ENCODE measurements around the gene PLA2G2E. TPM values are rescaled to one million over a fixed set of nuclear protein-coding genes. Genes with fewer than 3 reads are reported as not detected.

Gene PLA2G2E
- polyA plus RNA-seq (2012; rRNA removed) = not detected in 2 replicates
- polyA plus RNA-seq (2012; cell fraction: cytosol; rRNA removed) = not detected in 2 replicates
- polyA plus RNA-seq (2012; cell fraction: nucleus; rRNA removed) = not detected in 2 replicates

GRCh38 chr1:19923137-19923952 is at the start of gene PLA2G2E:
Gene PLA2G2E (minus strand): TSS chr1:19923617. CDS start chr1:19923559, 58 bp downstream.
- Histone ChIP-seq H2AFZ (ENCODE audit: low read depth) (no peak within 1 kb of the TSS), H3K4me1 (ENCODE audit: control insufficient read depth in 1 of 2, insufficient read depth in 2 of 2, low read depth in 1 of 2, low read length in 1 of 2) (peaks cover 0 to 3% of the 10 kb centered on the region in 2 experiments; a peak in 1 of 4 replicates), H3K9ac (no peak within 1 kb of the TSS), H3K27me3 (ENCODE audit: insufficient read depth) (no peaks in the 10 kb centered on the region), H3K9me2 (no peaks in the 10 kb centered on the region), H3K9me3 (no peaks in the 10 kb centered on the region), H3K79me2 (ENCODE audit: insufficient read depth) (no peaks in the 10 kb centered on the region), H4K20me1 (ENCODE audit: insufficient read depth) (no peaks in the 10 kb centered on the region), H3F3A (replicated peaks; ENCODE audit: insufficient read depth) (no peaks in the 10 kb centered on the region), H3K36me3 (replicated peaks in 1 of 2; ENCODE audit: control insufficient read depth in 1 of 2, insufficient read depth in 2 of 2, low read length in 1 of 2) (no peaks in the 10 kb centered on the region), H3K4me2 (no peak within 1 kb of the TSS), H3K4me3 (ENCODE audit: low read depth in 2 of 2, low read length in 1 of 2) (no peak within 1 kb of the TSS), H3K27ac (ENCODE audit: low read depth in 2 of 2, low read length in 1 of 2) (no peak within 1 kb of the TSS)
- no peak for TF ChIP-seq USF2 (IDR thresholded peaks at IDR 0.05; ENCODE audit: borderline replicate concordance, low read depth, low read length)
- no peak for TF ChIP-seq MXI1 (IDR thresholded peaks at IDR 0.05; ENCODE audit: low read depth, low read length)
- TF ChIP-seq PBX3 (IDR thresholded peaks at IDR 0.05) = no peak
- TF ChIP-seq CTCF (IDR thresholded peaks at IDR 0.05) = no peak
- no peak for TF ChIP-seq CHD2 (IDR thresholded peaks at IDR 0.05; ENCODE audit: low read length, partially characterized antibody)
- no peak for TF ChIP-seq EP300 (IDR thresholded peaks at IDR 0.05; ENCODE audit: borderline replicate concordance in 1 of 2, low read depth in 1 of 2, low read length in 1 of 2)
- TF ChIP-seq MEF2A (IDR thresholded peaks at IDR 0.05; ENCODE audit: borderline replicate concordance, low read depth) = no peak
- TF ChIP-seq RAD21 (IDR thresholded peaks at IDR 0.05; ENCODE audit: low read length) = no peak
- TF ChIP-seq NRF1 (IDR thresholded peaks at IDR 0.05; ENCODE audit: low read depth, low read length) = no peak
- TF ChIP-seq, protein P1, sequence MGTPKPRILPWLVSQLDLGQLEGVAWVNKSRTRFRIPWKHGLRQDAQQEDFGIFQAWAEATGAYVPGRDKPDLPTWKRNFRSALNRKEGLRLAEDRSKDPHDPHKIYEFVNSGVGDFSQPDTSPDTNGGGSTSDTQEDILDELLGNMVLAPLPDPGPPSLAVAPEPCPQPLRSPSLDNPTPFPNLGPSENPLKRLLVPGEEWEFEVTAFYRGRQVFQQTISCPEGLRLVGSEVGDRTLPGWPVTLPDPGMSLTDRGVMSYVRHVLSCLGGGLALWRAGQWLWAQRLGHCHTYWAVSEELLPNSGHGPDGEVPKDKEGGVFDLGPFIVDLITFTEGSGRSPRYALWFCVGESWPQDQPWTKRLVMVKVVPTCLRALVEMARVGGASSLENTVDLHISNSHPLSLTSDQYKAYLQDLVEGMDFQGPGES (IDR thresholded peaks at IDR 0.05; ENCODE audit: low read depth, low read length) = no peak
- no peak for DNase-seq
- POLR2A ChIA-PET = no interaction called here
- WGBS (ENCODE audit: low lambda C conversion rate) = 47% methylated on average over 10 of the region's 14 CpGs
- CTCF ChIA-PET = interaction anchor here (14.7 kb wide), 1 partner anchor 232 kb away, joined by 243 read pairs; no protein-coding TSS in a partner anchor

Measured in SK-N-SH (cell line).